Measurements from ENCODE around the gene GIPC3.

The GIPC3 gene

GRCh38 chr19:3607303-3608078 lies 22.2 kb downstream of the GIPC3 start (continued):
- TF ChIP-seq ZNF792 (tag by site-specific recombination; IDR thresholded peaks at IDR 0.05), result no peak
- TF ChIP-seq ZFHX2 (tag by site-specific recombination; conservative IDR thresholded peaks at IDR 0.05), result peak; percentile 20; the same call in 1 of the 2 replicates
- no peak for TF ChIP-seq KLF16 (tag by site-specific recombination; IDR thresholded peaks at IDR 0.05)
- TF ChIP-seq, protein P1, sequence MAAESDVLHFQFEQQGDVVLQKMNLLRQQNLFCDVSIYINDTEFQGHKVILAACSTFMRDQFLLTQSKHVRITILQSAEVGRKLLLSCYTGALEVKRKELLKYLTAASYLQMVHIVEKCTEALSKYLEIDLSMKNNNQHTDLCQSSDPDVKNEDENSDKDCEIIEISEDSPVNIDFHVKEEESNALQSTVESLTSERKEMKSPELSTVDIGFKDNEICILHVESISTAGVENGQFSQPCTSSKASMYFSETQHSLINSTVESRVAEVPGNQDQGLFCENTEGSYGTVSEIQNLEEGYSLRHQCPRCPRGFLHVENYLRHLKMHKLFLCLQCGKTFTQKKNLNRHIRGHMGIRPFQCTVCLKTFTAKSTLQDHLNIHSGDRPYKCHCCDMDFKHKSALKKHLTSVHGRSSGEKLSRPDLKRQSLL (tag by site-specific recombination; IDR thresholded peaks at IDR 0.05), result peak; percentile 6; the same call in 1 of the 2 replicates
- no peak for TF ChIP-seq ZNF221 (tag by site-specific recombination; IDR thresholded peaks at IDR 0.05; ENCODE audit: borderline replicate concordance)
- TF ChIP-seq ZNF580 (tag by site-specific recombination; IDR thresholded peaks at IDR 0.05), result no peak
- peak; percentile 69 for TF ChIP-seq SP2 (tag by site-specific recombination; IDR thresholded peaks at IDR 0.05)
- TF ChIP-seq ZNF658 (tag by site-specific recombination; IDR thresholded peaks at IDR 0.05), result no peak
- no peak for TF ChIP-seq SALL2 (tag by site-specific recombination; IDR thresholded peaks at IDR 0.05; ENCODE audit: borderline replicate concordance)
- TF ChIP-seq, protein P2, sequence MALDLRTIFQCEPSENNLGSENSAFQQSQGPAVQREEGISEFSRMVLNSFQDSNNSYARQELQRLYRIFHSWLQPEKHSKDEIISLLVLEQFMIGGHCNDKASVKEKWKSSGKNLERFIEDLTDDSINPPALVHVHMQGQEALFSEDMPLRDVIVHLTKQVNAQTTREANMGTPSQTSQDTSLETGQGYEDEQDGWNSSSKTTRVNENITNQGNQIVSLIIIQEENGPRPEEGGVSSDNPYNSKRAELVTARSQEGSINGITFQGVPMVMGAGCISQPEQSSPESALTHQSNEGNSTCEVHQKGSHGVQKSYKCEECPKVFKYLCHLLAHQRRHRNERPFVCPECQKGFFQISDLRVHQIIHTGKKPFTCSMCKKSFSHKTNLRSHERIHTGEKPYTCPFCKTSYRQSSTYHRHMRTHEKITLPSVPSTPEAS (tag by site-specific recombination; IDR thresholded peaks at IDR 0.05), result no peak
- no peak for TF ChIP-seq ZNF621 (tag by site-specific recombination; IDR thresholded peaks at IDR 0.05)
- no peak for TF ChIP-seq ZNF558 (tag by site-specific recombination; IDR thresholded peaks at IDR 0.05)
- no peak for TF ChIP-seq ZSCAN23 (tag by site-specific recombination; IDR thresholded peaks at IDR 0.05)
- TF ChIP-seq, protein P3, sequence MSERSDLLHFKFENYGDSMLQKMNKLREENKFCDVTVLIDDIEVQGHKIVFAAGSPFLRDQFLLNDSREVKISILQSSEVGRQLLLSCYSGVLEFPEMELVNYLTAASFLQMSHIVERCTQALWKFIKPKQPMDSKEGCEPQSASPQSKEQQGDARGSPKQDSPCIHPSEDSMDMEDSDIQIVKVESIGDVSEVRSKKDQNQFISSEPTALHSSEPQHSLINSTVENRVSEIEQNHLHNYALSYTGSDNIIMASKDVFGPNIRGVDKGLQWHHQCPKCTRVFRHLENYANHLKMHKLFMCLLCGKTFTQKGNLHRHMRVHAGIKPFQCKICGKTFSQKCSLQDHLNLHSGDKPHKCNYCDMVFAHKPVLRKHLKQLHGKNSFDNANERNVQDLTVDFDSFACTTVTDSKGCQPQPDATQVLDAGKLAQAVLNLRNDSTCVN (tag by site-specific recombination; optimal IDR thresholded peaks at IDR 0.05), result peak; percentile 9
- no peak for TF ChIP-seq ZNF670 (tag by site-specific recombination; IDR thresholded peaks at IDR 0.05; ENCODE audit: low read depth)
- peak; percentile 67 for TF ChIP-seq ZNF449 (tag by site-specific recombination; IDR thresholded peaks at IDR 0.05)

DNA sequence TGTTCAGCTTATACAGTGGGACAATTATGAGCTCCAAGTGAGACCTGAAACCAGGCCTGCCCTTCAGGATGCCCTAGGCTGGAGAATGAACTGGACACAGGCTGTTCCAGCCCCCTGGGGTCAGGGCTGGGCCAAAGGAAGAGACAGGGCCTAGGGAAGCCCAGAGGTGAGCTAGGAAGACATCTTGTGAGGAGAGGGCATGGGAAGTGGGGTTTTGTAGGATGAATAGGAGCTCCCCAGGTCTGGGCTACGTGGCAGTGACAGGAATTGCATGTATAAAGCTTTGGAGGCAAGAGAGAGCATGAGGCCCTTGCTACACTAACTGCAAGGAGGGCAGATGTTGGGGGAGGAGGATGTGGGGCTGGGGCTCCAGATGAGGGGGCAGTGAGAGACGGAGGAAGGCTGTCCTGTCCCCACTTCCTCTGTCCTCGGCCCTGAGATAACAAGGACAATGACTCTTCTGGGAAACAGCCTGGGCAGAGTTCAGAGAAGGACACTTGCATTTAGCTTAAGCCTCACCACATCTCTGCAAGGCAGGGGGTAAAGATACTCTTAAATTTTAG lies 22.9 kb downstream of the GIPC3 start:
- Histone ChIP-seq H3K4me1 (ENCODE audit: control insufficient read depth, insufficient read depth, low read length) (peaks cover 3% of the 10 kb centered on the region; the same call in 1 of the 2 replicates), H3K4me3 (ENCODE audit: low read depth, low read length) (no peak overlapping the region), H3K9me3 (ENCODE audit: control insufficient read depth, insufficient read depth, low read depth, low read length) (no peaks in the 10 kb centered on the region), H3K36me3 (ENCODE audit: control insufficient read depth in 2 of 2, insufficient read depth in 1 of 2, low read length in 2 of 2) (peaks cover 0 to 30% of the 10 kb centered on the region in 2 experiments; a peak in 2 of 3 replicates), H3K27ac (ENCODE audit: extremely low read depth, low read depth, low read length) (no peak overlapping the region)
- POLR2A ChIA-PET, result no interaction called here
- no peak for TF ChIP-seq ZNF394 (tag by site-specific recombination; IDR thresholded peaks at IDR 0.05; ENCODE audit: borderline replicate concordance)
- TF ChIP-seq ZNF404 (tag by site-specific recombination; IDR thresholded peaks at IDR 0.05), result no peak
- peak; percentile 12; the same call in 1 of the 2 replicates for TF ChIP-seq ZIC2 (tag by site-specific recombination; IDR thresholded peaks at IDR 0.05)
- TF ChIP-seq KLF10 (tag by site-specific recombination; IDR thresholded peaks at IDR 0.05), result no peak
- TF ChIP-seq ZFP3 (tag by site-specific recombination; IDR thresholded peaks at IDR 0.05; ENCODE audit: low read depth), result peak; percentile 100
- TF ChIP-seq, protein P3 (tag by site-specific recombination; optimal IDR thresholded peaks at IDR 0.05), result no peak
- CTCF ChIA-PET, result interaction anchor here (0.6 to 1.5 kb wide), 13 partner anchors 10 to 811 kb away, joined by 3 to 4 read pairs (median 3); no protein-coding TSS in a partner anchor
